PC-9 (cell line): ENCODE results near the gene F7. TPM values are rescaled to one million over a fixed set of nuclear protein-coding genes. Genes with fewer than 3 reads are reported as not detected.

Experiments
- BruUV-seq: library from RNA; stranded (reverse); fragments of 400-500 nt; replicated peaks from 2 replicates; lab custom pipeline; 2021; lab: Mats Ljungman, UMichigan
- CTCF ChIA-PET: fragments of 300-600 bp; sonication (Branson Sonifier 250); formaldehyde crosslinking; loops from one replicate; lab custom pipeline; 2022; ENCODE audit warnings: antibody characterized with exemption; lab: Charles Lee
- POLR2A ChIA-PET: fragments of 300-600 bp; sonication (Branson Sonifier 250); formaldehyde crosslinking; loops from one replicate; lab custom pipeline; 2022; ENCODE audit warnings: antibody characterized with exemption; ENCODE audit not compliant: unreplicated experiment; lab: Charles Lee
- DNase-seq, 2 experiments: peaks; one replicate each; pipeline versions ENCODE4 v3.0.0 to v3.0.0-alpha.2; 2015 to 2022; ENCODE audit warnings: mixed read lengths in 1 of 2
- H2AFZ ChIP-seq: fragments of 200-600 bp; sonication (generic); 2 replicates; pipeline ENCODE4 v1.8.1; 2017; ENCODE audit warnings: antibody characterized with exemption
- H3F3A ChIP-seq: fragments of 200-600 bp; sonication (generic); 2 replicates; pipeline ENCODE4 v1.8.1; 2017; ENCODE audit warnings: antibody characterized with exemption, mild to moderate bottlenecking, low read depth; ENCODE audit not compliant: insufficient read depth
- H3K27ac ChIP-seq: fragments of 200-600 bp; sonication (generic); 2 replicates; pipeline ENCODE4 v1.6.1; 2016; ENCODE audit warnings: mixed run types
- H3K27me3 ChIP-seq: fragments of 200-600 bp; sonication (generic); 2 replicates; pipeline ENCODE4 v1.6.1; 2016; ENCODE audit warnings: low read depth, mixed run types; ENCODE audit not compliant: insufficient read depth
- H3K36me3 ChIP-seq: fragments of 200-600 bp; sonication (generic); 2 replicates; pipeline ENCODE4 v1.6.1; 2016; ENCODE audit warnings: low read depth, mixed run types
- H3K4me1 ChIP-seq: fragments of 200-600 bp; sonication (generic); replicated peaks from 2 replicates; pipeline ENCODE4 v1.6.1; 2016; ENCODE audit warnings: mixed run types; ENCODE audit not compliant: insufficient read depth
- H3K4me2 ChIP-seq: fragments of 200-600 bp; sonication (generic); 2 replicates; pipeline ENCODE4 v1.6.1; 2017; ENCODE audit warnings: mixed run types
- H3K4me3 ChIP-seq: fragments of 200-600 bp; sonication (generic); 2 replicates; pipeline ENCODE4 v1.6.1; 2016; ENCODE audit warnings: mixed run types
- H3K79me2 ChIP-seq: fragments of 200-600 bp; sonication (generic); 2 replicates; pipeline ENCODE4 v1.6.1; 2017; ENCODE audit warnings: low read depth, mixed run types
- H3K9me2 ChIP-seq: fragments of 200-600 bp; sonication (generic); 2 replicates; pipeline ENCODE4 v1.8.1; 2017; ENCODE audit warnings: mild to moderate bottlenecking; ENCODE audit not compliant: insufficient read depth
- H3K9me3 ChIP-seq: fragments of 200-600 bp; sonication (generic); 2 replicates; pipeline ENCODE4 v1.8.1; 2016; ENCODE audit warnings: low read depth; ENCODE audit not compliant: insufficient read depth
- H4K20me1 ChIP-seq: fragments of 200-600 bp; sonication (generic); 2 replicates; pipeline ENCODE4 v1.8.1; 2017; ENCODE audit not compliant: insufficient read depth
- EZH2 ChIP-seq: fragments of 200-600 bp; sonication (generic); IDR thresholded peaks from 2 replicates; pipeline ENCODE4 v1.8.0; 2017; ENCODE audit warnings: antibody characterized with exemption, low read depth
- intact Hi-C: fragments of 100-400 bp; cut with micrococcal nuclease; formaldehyde crosslinking; loops from one replicate; pipeline ENCODE4 v1.10.0; 2022; ENCODE audit not compliant: unreplicated experiment
- total RNA-seq: library from RNA; stranded (reverse); gene quantifications from 2 replicates; pipeline ENCODE4 v1.2.3, GENCODE V29; 2021
- TF ChIP-seq, protein P1 (sequence below): fragments of 200-600 bp; sonication (generic); conservative IDR thresholded peaks from 2 replicates; pipeline ENCODE4 v1.6.1; 2017; ENCODE audit warnings: mixed run types, antibody characterized with exemption, mild to moderate bottlenecking, moderate library complexity

Gene F7
- total RNA-seq, 1 experiment from 2014 or later = not detected

DNA sequence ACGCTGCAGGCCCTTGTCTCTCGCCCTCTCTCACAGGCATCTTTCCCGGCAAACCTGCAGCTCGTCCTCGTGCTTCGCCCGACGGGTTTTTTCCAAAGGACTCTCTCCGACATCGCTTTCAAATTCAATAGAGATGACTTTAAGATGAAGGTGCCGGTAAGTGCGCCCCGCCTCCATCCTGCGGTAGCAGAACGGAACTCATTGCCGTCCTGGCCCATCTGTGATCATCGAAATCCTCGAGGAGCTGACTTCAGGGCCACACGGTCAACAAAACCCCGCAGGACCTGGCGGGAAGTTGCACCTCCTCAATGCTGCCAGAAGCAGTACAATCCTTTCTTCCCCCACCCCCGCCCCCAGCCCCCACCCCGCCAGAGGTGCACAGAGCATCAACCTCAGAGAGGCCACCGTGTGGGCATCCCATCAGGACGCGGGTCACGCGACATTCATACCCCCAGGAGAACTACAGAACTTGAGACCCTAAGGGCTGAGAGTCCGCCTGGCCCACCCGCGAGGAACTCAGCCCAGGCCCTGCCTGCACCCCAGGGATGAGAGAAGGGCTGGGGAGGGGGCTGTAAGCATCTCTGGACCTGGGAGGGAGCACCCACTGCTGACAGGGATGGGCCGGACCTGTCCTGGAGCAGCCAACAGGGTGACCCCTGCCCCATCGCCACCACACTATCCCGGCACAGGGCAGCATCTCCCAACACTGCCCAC, 44.9 kb upstream of the F7 start:
- H2AFZ ChIP-seq = no peak overlapping the region
- peaks cover 8% of the 10 kb centered on the region; the same call in 1 of the 2 replicates for H3F3A ChIP-seq
- BruUV-seq = no TSS peak
- H3K9me3 ChIP-seq = no peaks in the 10 kb centered on the region
- H3K79me2 ChIP-seq = no peaks in the 10 kb centered on the region
- H3K4me1 ChIP-seq = peaks cover 13% of the 10 kb centered on the region
- no peak for DNase-seq
- no peak overlapping the region for H3K4me2 ChIP-seq
- ChIA-PET POLR2A (no interaction called here), CTCF (no interaction called here)
- no peaks in the 10 kb centered on the region for H3K27me3 ChIP-seq
- intact Hi-C loops = no loop called here
- no peak overlapping the region for H3K4me3 ChIP-seq
- H3K36me3 ChIP-seq = no peaks in the 10 kb centered on the region
- H3K9me2 ChIP-seq = no peaks in the 10 kb centered on the region
- TF ChIP-seq EZH2 = no peak
- TF ChIP-seq, protein P1, sequence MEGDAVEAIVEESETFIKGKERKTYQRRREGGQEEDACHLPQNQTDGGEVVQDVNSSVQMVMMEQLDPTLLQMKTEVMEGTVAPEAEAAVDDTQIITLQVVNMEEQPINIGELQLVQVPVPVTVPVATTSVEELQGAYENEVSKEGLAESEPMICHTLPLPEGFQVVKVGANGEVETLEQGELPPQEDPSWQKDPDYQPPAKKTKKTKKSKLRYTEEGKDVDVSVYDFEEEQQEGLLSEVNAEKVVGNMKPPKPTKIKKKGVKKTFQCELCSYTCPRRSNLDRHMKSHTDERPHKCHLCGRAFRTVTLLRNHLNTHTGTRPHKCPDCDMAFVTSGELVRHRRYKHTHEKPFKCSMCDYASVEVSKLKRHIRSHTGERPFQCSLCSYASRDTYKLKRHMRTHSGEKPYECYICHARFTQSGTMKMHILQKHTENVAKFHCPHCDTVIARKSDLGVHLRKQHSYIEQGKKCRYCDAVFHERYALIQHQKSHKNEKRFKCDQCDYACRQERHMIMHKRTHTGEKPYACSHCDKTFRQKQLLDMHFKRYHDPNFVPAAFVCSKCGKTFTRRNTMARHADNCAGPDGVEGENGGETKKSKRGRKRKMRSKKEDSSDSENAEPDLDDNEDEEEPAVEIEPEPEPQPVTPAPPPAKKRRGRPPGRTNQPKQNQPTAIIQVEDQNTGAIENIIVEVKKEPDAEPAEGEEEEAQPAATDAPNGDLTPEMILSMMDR = no peak
- no peaks in the 10 kb centered on the region for H4K20me1 ChIP-seq
- H3K27ac ChIP-seq = no peak overlapping the region

DNA sequence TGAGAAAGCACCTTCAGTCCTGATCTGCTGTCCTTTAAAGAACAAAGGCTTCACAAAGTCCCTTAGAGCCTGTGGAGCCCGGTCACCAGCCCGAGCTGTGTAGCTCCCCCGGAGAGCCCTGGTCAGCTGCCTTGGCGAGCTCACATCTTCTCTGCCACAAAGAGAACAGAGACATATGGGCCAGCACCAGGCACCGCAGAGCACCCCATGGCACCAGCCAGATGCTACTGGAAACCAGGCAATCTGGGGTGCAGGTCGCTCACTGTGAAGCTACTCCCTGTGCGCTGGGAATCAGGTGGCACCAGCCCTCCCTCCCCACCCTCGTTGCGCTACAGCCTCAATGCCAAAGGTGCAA, 44.3 kb upstream of the F7 start:
- no TSS peak for BruUV-seq
- H3K4me1 ChIP-seq = peaks cover 13% of the 10 kb centered on the region
- ChIA-PET CTCF (no interaction called here), POLR2A (no interaction called here)
- no peaks in the 10 kb centered on the region for H4K20me1 ChIP-seq
- H3K79me2 ChIP-seq = no peaks in the 10 kb centered on the region
- H3K9me2 ChIP-seq = no peaks in the 10 kb centered on the region
- no peaks in the 10 kb centered on the region for H3K9me3 ChIP-seq
- no peaks in the 10 kb centered on the region for H3K36me3 ChIP-seq
- H3F3A ChIP-seq = peaks cover 8% of the 10 kb centered on the region; the same call in 1 of the 2 replicates
- TF ChIP-seq, protein P1 = no peak
- TF ChIP-seq EZH2 = no peak
- no peak overlapping the region for H3K4me3 ChIP-seq
- H3K27me3 ChIP-seq = no peaks in the 10 kb centered on the region
- DNase-seq = no peak
- no peak overlapping the region for H3K27ac ChIP-seq
- no peak overlapping the region for H2AFZ ChIP-seq
- no peak overlapping the region for H3K4me2 ChIP-seq
- intact Hi-C loops = no loop called here

DNA sequence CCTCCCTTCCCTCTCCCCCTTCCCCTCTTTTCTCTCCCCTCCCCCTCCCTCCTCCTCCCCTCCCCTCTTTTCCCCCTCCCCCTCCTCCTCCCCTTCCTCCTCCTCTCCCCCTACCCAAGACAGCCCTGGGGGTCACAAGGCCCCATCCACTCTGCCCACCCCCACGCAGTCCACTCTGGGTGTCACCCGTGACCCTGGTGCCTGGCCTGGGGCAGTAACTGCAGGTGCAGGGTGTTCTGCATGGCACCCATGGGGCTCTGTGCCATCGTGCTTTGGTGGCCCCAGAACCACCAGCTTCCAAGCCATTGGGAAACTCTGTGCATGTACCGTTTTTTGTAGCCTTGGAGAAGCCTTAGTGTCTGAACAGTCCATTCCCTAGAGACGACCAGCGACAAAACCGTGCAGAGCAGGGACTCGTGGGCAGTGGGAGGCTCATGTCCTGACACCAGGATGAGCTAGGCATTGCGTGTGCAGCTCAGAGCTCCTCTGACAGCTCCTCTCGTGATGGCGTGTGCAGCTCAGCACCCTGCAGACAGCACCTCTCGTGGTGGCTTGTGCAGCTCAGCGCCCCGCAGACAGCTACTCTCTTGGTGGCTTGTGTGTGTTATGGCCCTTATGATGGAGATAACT, 43.7 kb upstream of the F7 start:
- intact Hi-C loops = no loop called here
- TF ChIP-seq, protein P1 = no peak
- TF ChIP-seq EZH2 = no peak
- DNase-seq = no peak

More for the DNA sequence above, 43.7 kb upstream of the F7 start:
- no TSS peak for BruUV-seq
- Histone ChIP-seq H3K4me2 (no peak overlapping the region), H3K9me2 (no peaks in the 10 kb centered on the region), H4K20me1 (no peaks in the 10 kb centered on the region), H3K27ac (no peak overlapping the region), H3K79me2 (no peaks in the 10 kb centered on the region), H3K4me1 (peaks cover 13% of the 10 kb centered on the region), H3K27me3 (no peaks in the 10 kb centered on the region), H3F3A (peaks cover 8% of the 10 kb centered on the region; the same call in 1 of the 2 replicates), H2AFZ (no peak overlapping the region), H3K4me3 (no peak overlapping the region), H3K9me3 (no peaks in the 10 kb centered on the region), H3K36me3 (no peaks in the 10 kb centered on the region)
- ChIA-PET POLR2A (no interaction called here), CTCF (no interaction called here)
